ELF-1 (cell line): ENCODE measurements around the gene PRR30.
A peak's percentile ranks its signal among the peaks of the same experiment; 100 is the strongest.

Experiments
- DNase-seq: peaks from one replicate; pipeline ENCODE4 v3.0.0-alpha.2; 2016; ENCODE audit warnings: low read depth, low spot score

The PRR30 gene

GRCh38 chr2:27154488-27154887 is 15.3 kb upstream of the PRR30 start:
- no peak for DNase-seq

GRCh38 chr2:27152796-27153464 is 13.7 kb upstream of the PRR30 start:
- DNase-seq = peak; percentile 32

GRCh38 chr2:27152102-27152795 is 13.0 kb upstream of the PRR30 start:
- DNase-seq = peak; percentile 32

- no peak for DNase-seq
Observed at GRCh38 chr2:27150639-27151230, 11.5 kb upstream of the PRR30 start.

GRCh38 chr2:27149570-27150405 is 10.6 kb upstream of the PRR30 start:
- DNase-seq = no peak

GRCh38 chr2:27148801-27149439 is 9.7 kb upstream of the PRR30 start, which contains the start of gene TCF23:
TSS of gene TCF23 (plus strand) at chr2:27149004. CDS start at chr2:27149134, 130 bp downstream.
- DNase-seq = no peak

- no peak for DNase-seq
Observed at GRCh38 chr2:27147935-27148334, 8.7 kb upstream of the PRR30 start.

- no peak for DNase-seq
Observed at GRCh38 chr2:27145682-27146081, 6.5 kb upstream of the PRR30 start.

GRCh38 chr2:27143285-27143684 is 4.1 kb upstream of the PRR30 start:
- no peak for DNase-seq

- no peak for DNase-seq
Observed at GRCh38 chr2:27138111-27138510, 1.1 kb downstream of the PRR30 start.

- DNase-seq = no peak
Observed at GRCh38 chr2:27137322-27137935, 1.8 kb downstream of the PRR30 start.

GRCh38 chr2:27136751-27137150 is 2.5 kb downstream of the PRR30 start:
- DNase-seq = no peak

- no peak for DNase-seq
Observed at GRCh38 chr2:27135478-27135955, 3.7 kb downstream of the PRR30 start.

GRCh38 chr2:27134781-27135477 is 4.3 kb downstream of the PRR30 start:
- DNase-seq = peak; percentile 24

GRCh38 chr2:27133905-27134780 is 5.1 kb downstream of the PRR30 start, which contains the start of gene PREB:
TSS of gene PREB (minus strand) at chr2:27134636. CDS start at chr2:27134421, 215 bp downstream.
- DNase-seq = peak; percentile 97

GRCh38 chr2:27133195-27133875 is 5.9 kb downstream of the PRR30 start:
- no peak for DNase-seq

- DNase-seq = no peak
Observed at GRCh38 chr2:27131429-27131828, 7.8 kb downstream of the PRR30 start.

- no peak for DNase-seq
Observed at GRCh38 chr2:27130396-27130795, 8.8 kb downstream of the PRR30 start.
